Muscle of leg (tissue), 11 donors: Measurements from ENCODE around the gene TEDDM1. TPM values are rescaled to one million over a fixed set of nuclear protein-coding genes. Genes with fewer than 3 reads are reported as not detected.

Source experiments
- DNase-seq: peaks from one replicate; pipeline ENCODE4 v3.0.0; 2013
- H3K27ac ChIP-seq: one replicate; pipeline ENCODE4 v1.5.1; 2013; ENCODE audit warnings: mild to moderate bottlenecking, low read length, control low read depth
- H3K27me3 ChIP-seq: one replicate; pipeline ENCODE4 v1.6.1; 2013; ENCODE audit warnings: low read length; ENCODE audit not compliant: control insufficient read depth, insufficient read depth
- H3K36me3 ChIP-seq: one replicate; pipeline ENCODE4 v1.6.1; 2013; ENCODE audit warnings: low read length; ENCODE audit not compliant: control insufficient read depth, insufficient read depth
- H3K4me1 ChIP-seq: one replicate; pipeline ENCODE4 v1.6.1; 2013; ENCODE audit warnings: low read length; ENCODE audit not compliant: control insufficient read depth, insufficient read depth
- H3K4me3 ChIP-seq: one replicate; pipeline ENCODE4 v1.5.1; 2013; ENCODE audit warnings: low read length, control low read depth
- H3K9me3 ChIP-seq: replicated peaks from 2 replicates; pipeline ENCODE4 v1.6.1; 2013; ENCODE audit warnings: low read depth, low read length; ENCODE audit not compliant: control insufficient read depth
- WGBS: methylation state at CpG from one replicate; pipeline ENCODE4 v1.1.5; 2013; ENCODE audit warnings: missing lambda C conversion rate; ENCODE audit not compliant: insufficient coverage; 5-methylcytosine and 5-hydroxymethylcytosine counted together
- polyA plus RNA-seq, 8 donors: library from polyadenylated mRNA; unstranded; fragments of 120-200 nt; gene quantifications; one replicate each; pipeline versions ENCODE4 v1.2.1 to v1.2.3, GENCODE V29; 2013; ENCODE audit warnings: inconsistent platforms in 1 of 8, low replicate concordance in 1 of 8; ENCODE audit not compliant: insufficient read length in 8 of 8, insufficient read depth in 1 of 8
- total RNA-seq: library from RNA; stranded (reverse); fragments of 120-200 nt; gene quantifications from one replicate; pipeline ENCODE4 v1.2.4, GENCODE V29; 2013

The TEDDM1 gene
- total and polyA plus RNA-seq, 9 donors = 0.14 TPM; not detected in 8

GRCh38 chr1:182408435-182409075 is 8.1 kb upstream of the TEDDM1 start:
- Histone ChIP-seq H3K9me3 (peaks cover 3% of the 10 kb centered on the region), H3K27me3 (no peaks in the 10 kb centered on the region), H3K36me3 (no peaks in the 10 kb centered on the region), H3K4me3 (no peak overlapping the region), H3K4me1 (no peaks in the 10 kb centered on the region), H3K27ac (no peak overlapping the region)
- no peak for DNase-seq
- 100% methylated on average over 1 of the region's 3 CpGs for WGBS

- Histone ChIP-seq H3K27me3 (no peaks in the 10 kb centered on the region), H3K9me3 (peaks cover 3% of the 10 kb centered on the region), H3K4me3 (no peak overlapping the region), H3K36me3 (no peaks in the 10 kb centered on the region), H3K4me1 (no peaks in the 10 kb centered on the region), H3K27ac (no peak overlapping the region)
- DNase-seq = no peak
- no CpG with 5 or more reads among the region's 3 CpGs for WGBS
Observed at GRCh38 chr1:182407724-182408123, 7.3 kb upstream of the TEDDM1 start.

- no peak for DNase-seq
- H3K36me3 ChIP-seq = no peaks in the 10 kb centered on the region
- H3K9me3 ChIP-seq = peaks cover 3% of the 10 kb centered on the region
- H3K4me3 ChIP-seq = no peak overlapping the region
- H3K27ac ChIP-seq = no peak overlapping the region
- H3K27me3 ChIP-seq = no peaks in the 10 kb centered on the region
- WGBS = no CpG with 5 or more reads among the region's 1 CpG
- no peaks in the 10 kb centered on the region for H3K4me1 ChIP-seq
Observed at GRCh38 chr1:182406012-182406411, 5.5 kb upstream of the TEDDM1 start.

- no peak overlapping the region for H3K27ac ChIP-seq
- no CpG with 5 or more reads among the region's 1 CpG for WGBS
- H3K4me3 ChIP-seq = no peak overlapping the region
- H3K27me3 ChIP-seq = no peaks in the 10 kb centered on the region
- H3K4me1 ChIP-seq = no peaks in the 10 kb centered on the region
- no peaks in the 10 kb centered on the region for H3K36me3 ChIP-seq
- peaks cover 3% of the 10 kb centered on the region for H3K9me3 ChIP-seq
- DNase-seq = no peak
Observed at GRCh38 chr1:182405578-182405977, 5.1 kb upstream of the TEDDM1 start.

- DNase-seq = no peak
- H3K4me3 ChIP-seq = no peak overlapping the region
- no peaks in the 10 kb centered on the region for H3K4me1 ChIP-seq
- H3K9me3 ChIP-seq = peaks cover 3% of the 10 kb centered on the region
- H3K36me3 ChIP-seq = no peaks in the 10 kb centered on the region
- no peak overlapping the region for H3K27ac ChIP-seq
- WGBS = no CpG with 5 or more reads among the region's 1 CpG
- no peaks in the 10 kb centered on the region for H3K27me3 ChIP-seq
Observed at GRCh38 chr1:182404781-182405180, 4.3 kb upstream of the TEDDM1 start.

- Histone ChIP-seq H3K36me3 (no peaks in the 10 kb centered on the region), H3K9me3 (no peaks in the 10 kb centered on the region), H3K27ac (no peak overlapping the region), H3K4me3 (no peak overlapping the region), H3K4me1 (peaks cover 5% of the 10 kb centered on the region), H3K27me3 (no peaks in the 10 kb centered on the region)
- no peak for DNase-seq
- 92% methylated on average over 6 of the region's 8 CpGs for WGBS
Observed at GRCh38 chr1:182397653-182398393, 2.6 kb downstream of the TEDDM1 start.

- no peak for DNase-seq
- no CpG with 5 or more reads among the region's 3 CpGs for WGBS
- no peak overlapping the region for H3K27ac ChIP-seq
- no peaks in the 10 kb centered on the region for H3K9me3 ChIP-seq
- H3K27me3 ChIP-seq = no peaks in the 10 kb centered on the region
- peaks cover 10% of the 10 kb centered on the region for H3K4me1 ChIP-seq
- no peaks in the 10 kb centered on the region for H3K36me3 ChIP-seq
- no peak overlapping the region for H3K4me3 ChIP-seq
Observed at GRCh38 chr1:182395906-182396305, 4.6 kb downstream of the TEDDM1 start.

GRCh38 chr1:182394055-182394775 is 6.3 kb downstream of the TEDDM1 start:
- Histone ChIP-seq H3K4me3 (no peak overlapping the region), H3K9me3 (no peaks in the 10 kb centered on the region), H3K27ac (no peak overlapping the region), H3K27me3 (no peaks in the 10 kb centered on the region), H3K36me3 (peaks cover 4% of the 10 kb centered on the region), H3K4me1 (peaks cover 10% of the 10 kb centered on the region)
- 33% methylated on average over 1 of the region's 5 CpGs for WGBS
- peak; percentile 60 for DNase-seq

GRCh38 chr1:182392050-182393028 is 8.1 kb downstream of the TEDDM1 start:
- H3K36me3 ChIP-seq = peaks cover 15% of the 10 kb centered on the region
- H3K27ac ChIP-seq = peak overlapping the region; percentile 86
- 5% methylated on average over 38 of the region's 47 CpGs for WGBS
- H3K4me1 ChIP-seq = peaks cover 18% of the 10 kb centered on the region
- H3K9me3 ChIP-seq = no peaks in the 10 kb centered on the region
- H3K27me3 ChIP-seq = no peaks in the 10 kb centered on the region
- peak; percentile 78 for DNase-seq
- peak overlapping the region; percentile 97 for H3K4me3 ChIP-seq
